ENCODE results near the gene KIR2DL3. TPM values are rescaled to one million over a fixed set of nuclear protein-coding genes. Genes with fewer than 3 reads are reported as not detected.
"Not testable (repeated sequence)": the region's sequence is repeated elsewhere in the genome, so short reads cannot be mapped to it uniquely, and the experiment has no call there.

KIR2DL3 gene
- total and polyA plus RNA-seq, 2 of the 4 experiments (the other 2 are of a cell fraction) = not detected

GRCh38 chr19:54756204-54757110 is 18.1 kb downstream of the KIR2DL3 start:
- DNase-seq; CTCF ChIA-PET; H3K18ac ChIP-seq (ENCODE audit: low read depth, low read length); H2BK120ac ChIP-seq (ENCODE audit: low read depth, low read length); POLR2A ChIA-PET (ENCODE audit: unreplicated experiment); H2AFZ ChIP-seq (replicated peaks; ENCODE audit: low read length, poor library complexity); H3K27ac ChIP-seq (ENCODE audit: insufficient read depth, low read length); H3K23ac ChIP-seq (ENCODE audit: low read depth, low read length); H3K79me1 ChIP-seq (ENCODE audit: low read depth in 1 of 2, low read length in 2 of 2); H3K9ac ChIP-seq (ENCODE audit: low read depth, low read length); H3K4me1 ChIP-seq (ENCODE audit: control insufficient read depth, insufficient read depth, low read length); H3K36me3 ChIP-seq (ENCODE audit: control insufficient read depth, insufficient read depth, low read length); H4K8ac ChIP-seq (ENCODE audit: low read depth in 2 of 2, low read length in 2 of 2); intact Hi-C loops (cut with micrococcal nuclease); ATAC-seq (ENCODE audit: low read depth); H3K9me1 ChIP-seq (ENCODE audit: insufficient read depth, low read length); H2AK5ac ChIP-seq (ENCODE audit: low read depth, low read length); H4K91ac ChIP-seq (ENCODE audit: insufficient read depth, low read depth, low read length); H3K4me2 ChIP-seq (ENCODE audit: low read depth, low read length); H3K27me3 ChIP-seq (ENCODE audit: control insufficient read depth, insufficient read depth, low read length); dilution Hi-C loops (cut with HindIII; ENCODE audit: low sequenced_read_pairs, unreplicated experiment); H3K14ac ChIP-seq (replicated peaks; ENCODE audit: low read depth, low read length); H3K4me3 ChIP-seq (ENCODE audit: insufficient read depth, low read depth, low read length); in situ Hi-C loops (cut with MboI; ENCODE audit: low sequenced_read_pairs); H4K20me1 ChIP-seq (ENCODE audit: insufficient read depth, low read length); BruUV-seq (replicated peaks); H4K5ac ChIP-seq (ENCODE audit: low read depth, low read length); H2BK20ac ChIP-seq (ENCODE audit: low read depth, low read length); H3K56ac ChIP-seq (ENCODE audit: extremely low read depth, insufficient read depth, low read length); H2AK9ac ChIP-seq (replicated peaks; ENCODE audit: low read depth, low read length, poor library complexity); H2BK15ac ChIP-seq (ENCODE audit: low read depth, low read length); H2BK5ac ChIP-seq (ENCODE audit: low read depth, low read length, poor library complexity, severe bottlenecking); H3K4ac ChIP-seq (ENCODE audit: low read depth, low read length); H3K9me3 ChIP-seq (ENCODE audit: control insufficient read depth, insufficient read depth, low read length): not testable (repeated sequence)
- WGBS, 2 experiments (ENCODE audit: extremely low coverage in 2 of 2, insufficient read length in 1 of 2) = no CpG with 5 or more reads among the region's 12 CpGs

- H2BK5ac ChIP-seq (ENCODE audit: low read depth, low read length, poor library complexity, severe bottlenecking); H3K56ac ChIP-seq (ENCODE audit: extremely low read depth, insufficient read depth, low read length); H3K27ac ChIP-seq (ENCODE audit: insufficient read depth, low read length); H2BK15ac ChIP-seq (ENCODE audit: low read depth, low read length); H3K14ac ChIP-seq (replicated peaks; ENCODE audit: low read depth, low read length); POLR2A ChIA-PET (ENCODE audit: unreplicated experiment); H2BK120ac ChIP-seq (ENCODE audit: low read depth, low read length); in situ Hi-C loops (cut with MboI; ENCODE audit: low sequenced_read_pairs); H4K91ac ChIP-seq (ENCODE audit: insufficient read depth, low read depth, low read length); H2AFZ ChIP-seq (replicated peaks; ENCODE audit: low read length, poor library complexity); BruUV-seq (replicated peaks); H4K5ac ChIP-seq (ENCODE audit: low read depth, low read length); H2AK5ac ChIP-seq (ENCODE audit: low read depth, low read length); H3K79me1 ChIP-seq (ENCODE audit: low read depth in 1 of 2, low read length in 2 of 2); H2BK20ac ChIP-seq (ENCODE audit: low read depth, low read length); H3K18ac ChIP-seq (ENCODE audit: low read depth, low read length); ATAC-seq (ENCODE audit: low read depth); DNase-seq; H3K9ac ChIP-seq (ENCODE audit: low read depth, low read length); H3K9me3 ChIP-seq (ENCODE audit: control insufficient read depth, insufficient read depth, low read length); H2AK9ac ChIP-seq (replicated peaks; ENCODE audit: low read depth, low read length, poor library complexity); H3K4me1 ChIP-seq (ENCODE audit: control insufficient read depth, insufficient read depth, low read length); H3K23ac ChIP-seq (ENCODE audit: low read depth, low read length); H3K36me3 ChIP-seq (ENCODE audit: control insufficient read depth, insufficient read depth, low read length); H3K4ac ChIP-seq (ENCODE audit: low read depth, low read length); H3K27me3 ChIP-seq (ENCODE audit: control insufficient read depth, insufficient read depth, low read length); H3K9me1 ChIP-seq (ENCODE audit: insufficient read depth, low read length); H3K4me2 ChIP-seq (ENCODE audit: low read depth, low read length); CTCF ChIA-PET; dilution Hi-C loops (cut with HindIII; ENCODE audit: low sequenced_read_pairs, unreplicated experiment); H4K8ac ChIP-seq (ENCODE audit: low read depth in 2 of 2, low read length in 2 of 2); intact Hi-C loops (cut with micrococcal nuclease); H4K20me1 ChIP-seq (ENCODE audit: insufficient read depth, low read length); H3K4me3 ChIP-seq (ENCODE audit: insufficient read depth, low read depth, low read length): not testable (repeated sequence)
- 0% methylated on average over 1 of the region's 6 CpGs; no CpG with 5 or more reads in 1 of the 2 experiments for WGBS, 2 experiments (ENCODE audit: extremely low coverage in 2 of 2, insufficient read length in 1 of 2)
Measured at GRCh38 chr19:54758577-54758976, 20.3 kb downstream of the KIR2DL3 start.
